ENCODE data around the gene CREB3L2.
"Not testable (repeated sequence)": the region's sequence is repeated elsewhere in the genome, so short reads cannot be mapped to it uniquely, and the experiment has no call there.

Gene CREB3L2

DNA sequence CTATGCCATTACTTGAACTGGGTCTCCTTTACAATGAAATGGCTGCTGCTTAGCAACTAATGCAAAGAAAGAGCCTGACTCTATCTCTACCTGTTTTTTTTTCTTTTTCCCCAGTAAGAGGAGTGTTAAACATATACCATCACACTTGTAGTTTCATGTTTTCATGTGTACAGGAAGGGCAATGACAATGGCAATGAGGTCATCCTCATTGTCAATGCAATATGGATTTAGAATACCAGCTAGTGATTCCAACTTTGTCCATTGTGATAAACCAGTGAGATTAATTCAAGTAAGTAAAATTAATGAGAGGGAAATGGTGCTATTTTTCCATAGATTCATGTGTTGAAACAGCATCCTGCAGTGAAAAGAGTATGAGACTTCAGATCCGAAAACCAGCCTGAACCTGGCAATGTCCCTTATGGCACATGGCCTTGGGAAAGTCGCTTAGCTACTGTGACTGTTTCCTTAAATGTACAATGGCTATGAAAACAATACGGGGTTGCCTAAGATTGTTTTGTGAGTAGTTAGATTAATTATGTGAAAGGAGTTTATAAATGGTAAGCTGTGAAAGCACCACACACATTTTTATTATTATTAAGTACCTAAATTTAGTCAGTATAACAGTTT lies 166.3 kb downstream of the CREB3L2 start:
- DNase-seq (ENCODE audit: low spot score), result no peak

DNA sequence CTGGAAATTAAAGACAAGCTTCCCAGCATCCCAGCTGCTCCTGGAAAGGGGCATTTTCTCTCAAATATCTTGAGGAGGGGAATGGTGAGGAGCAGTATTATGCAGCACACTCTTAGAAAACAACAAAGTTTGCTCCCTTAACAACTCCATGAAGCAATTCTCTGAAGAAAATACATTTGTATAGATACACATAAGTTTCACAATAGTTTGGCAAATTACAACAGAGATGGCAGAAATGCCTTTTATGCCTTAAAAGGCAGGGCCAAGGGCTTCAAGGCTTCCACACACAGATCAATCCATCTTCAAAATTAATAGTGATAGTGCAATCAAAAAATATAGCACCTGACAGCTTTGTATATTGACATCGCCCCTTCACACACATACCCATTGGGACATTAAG lies 167.3 kb downstream of the CREB3L2 start:
- no peak for DNase-seq (ENCODE audit: low spot score)

DNA sequence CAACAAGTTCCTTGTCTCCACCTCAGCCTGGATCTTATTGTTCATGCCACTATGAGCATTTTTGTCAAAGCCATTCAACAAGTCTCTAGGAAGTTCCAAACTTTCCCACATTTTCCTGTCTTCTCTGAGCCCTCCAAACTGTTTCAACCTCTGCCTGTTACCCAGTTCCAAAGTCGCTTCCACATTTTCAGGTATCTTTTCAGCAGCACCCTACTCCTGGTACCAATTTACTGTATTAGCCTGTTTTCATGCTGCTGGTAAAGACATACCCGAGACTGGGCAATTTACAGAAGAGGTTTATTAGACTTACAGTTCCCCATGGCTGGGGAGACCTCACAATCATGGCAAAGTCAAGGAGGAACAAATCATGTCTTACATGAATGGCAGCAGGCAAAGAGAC lies 168.9 kb downstream of the CREB3L2 start:
- not testable (repeated sequence) for DNase-seq (ENCODE audit: low spot score)

DNA sequence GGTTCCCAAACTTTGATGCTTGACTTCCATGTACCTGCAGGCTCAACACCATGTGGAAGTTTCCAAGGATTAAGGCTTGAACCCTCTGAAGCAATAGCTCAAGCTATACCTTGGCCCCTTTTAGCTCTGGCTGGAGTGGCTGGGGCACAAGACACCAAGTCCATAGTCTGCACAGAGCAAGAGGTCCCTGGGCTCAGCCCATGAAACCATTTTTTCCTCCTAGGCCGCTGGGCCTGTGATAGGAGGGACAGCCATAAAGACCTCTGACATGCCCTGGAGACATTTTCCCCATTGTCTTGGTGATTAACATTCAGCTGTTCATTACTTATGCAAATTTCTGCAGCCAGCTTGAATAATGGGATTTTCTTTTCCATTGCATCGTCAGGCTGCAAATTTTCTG lies 169.5 kb downstream of the CREB3L2 start:
- DNase-seq (ENCODE audit: low spot score), result no peak

DNA sequence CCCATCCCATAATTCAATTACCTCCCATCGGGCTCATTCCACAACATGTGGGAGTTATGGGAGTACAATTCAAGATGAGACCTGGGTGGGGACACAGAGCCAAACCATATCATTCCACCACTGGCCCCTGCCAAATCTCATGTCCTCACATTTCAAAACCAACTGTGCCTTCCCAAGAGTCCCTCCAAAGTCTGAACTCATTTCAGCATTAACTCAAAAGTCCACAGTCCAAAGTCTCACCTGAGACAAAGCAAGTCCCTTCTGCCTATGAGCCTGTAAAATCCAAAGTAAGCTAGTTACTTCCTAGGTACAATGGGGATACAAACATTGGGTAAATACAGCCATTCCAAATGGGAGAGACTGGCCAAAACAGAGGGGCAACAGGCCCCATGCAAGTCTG lies 170.3 kb downstream of the CREB3L2 start:
- not testable (repeated sequence) for DNase-seq (ENCODE audit: low spot score)

DNA sequence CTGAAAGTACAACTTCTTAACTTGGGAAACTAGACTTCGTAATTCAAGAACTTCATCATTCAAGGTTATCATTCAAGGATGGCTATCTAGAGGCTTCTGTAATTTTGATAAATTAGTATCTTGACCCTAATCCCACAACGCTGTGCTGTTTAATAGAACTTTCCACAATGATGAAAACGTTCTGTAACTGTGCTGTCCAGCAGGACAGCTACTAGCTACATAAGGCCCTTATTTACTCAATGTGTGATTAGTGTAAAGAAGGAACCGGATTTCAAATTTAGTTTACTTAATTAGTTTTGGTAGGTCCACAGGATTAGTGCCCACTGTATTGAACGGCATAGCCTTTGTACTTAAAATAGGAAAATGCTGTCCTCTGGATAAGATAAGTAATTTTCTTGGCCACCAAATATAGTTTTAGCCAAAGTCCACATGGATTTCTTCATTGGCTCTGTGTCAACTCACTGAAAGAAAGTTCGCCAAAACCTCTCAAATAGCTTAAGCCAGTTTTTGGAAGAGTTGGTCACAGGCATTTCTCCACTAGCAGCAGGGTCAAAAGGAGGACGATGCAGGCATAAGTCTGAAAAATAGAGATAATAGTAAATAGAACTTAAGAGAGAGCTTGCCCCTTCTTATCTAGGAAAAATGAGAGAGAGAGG lies 172.4 kb downstream of the CREB3L2 start:
- DNase-seq (ENCODE audit: low spot score), result no peak

DNA sequence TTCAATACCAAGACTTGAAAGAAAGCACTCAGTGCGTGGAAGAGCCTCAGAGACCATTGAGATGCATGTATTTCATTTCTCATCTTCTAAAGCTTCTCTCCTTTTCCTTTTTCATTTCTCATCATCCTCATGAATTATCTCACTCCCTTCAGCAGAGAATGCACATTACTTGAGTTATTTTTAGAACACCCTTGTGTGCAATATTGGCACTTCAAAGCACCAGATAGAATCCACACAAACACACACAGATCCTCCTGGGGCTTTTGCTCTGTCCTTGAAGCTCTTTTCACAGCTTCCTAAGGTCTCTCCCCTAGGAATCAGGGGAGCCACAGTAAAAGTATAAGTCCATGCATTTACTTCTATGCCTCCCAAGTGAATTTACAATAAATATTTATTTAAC lies 173.4 kb downstream of the CREB3L2 start:
- DNase-seq (ENCODE audit: low spot score), result no peak

DNA sequence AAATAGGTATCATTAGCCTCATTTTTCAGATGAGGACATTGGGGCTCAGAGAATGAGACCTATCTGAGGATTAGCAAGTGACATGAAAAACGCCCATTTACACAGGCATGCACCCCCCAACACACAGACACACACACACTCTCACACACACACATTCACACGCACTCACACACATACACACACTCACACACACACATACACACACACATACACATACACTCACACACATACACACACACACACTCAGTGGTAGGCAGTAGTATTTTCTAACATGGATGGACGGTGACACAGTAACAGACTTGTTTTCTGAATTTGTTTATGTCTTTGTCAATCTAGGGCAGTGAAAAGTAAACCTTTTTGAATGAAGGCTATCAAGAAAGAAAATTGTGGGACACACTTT lies 176.4 kb downstream of the CREB3L2 start:
- DNase-seq (ENCODE audit: low spot score), result no peak
